Brain pericyte (primary cell): Measurements from ENCODE around the gene SNX33.
"Not testable (repeated sequence)": the region's sequence is repeated elsewhere in the genome, so short reads cannot be mapped to it uniquely, and the experiment has no call there.

Source experiments
- DNase-seq: peaks from one replicate; pipeline ENCODE4 v3.0.0-alpha.2; 2012; ENCODE audit warnings: low read depth, low spot score

Gene SNX33

GRCh38 chr15:75662823-75663519 is 15.3 kb downstream of the SNX33 start:
- no peak for DNase-seq

- DNase-seq = no peak
Observed at GRCh38 chr15:75663931-75664421, 16.3 kb downstream of the SNX33 start.

DNA sequence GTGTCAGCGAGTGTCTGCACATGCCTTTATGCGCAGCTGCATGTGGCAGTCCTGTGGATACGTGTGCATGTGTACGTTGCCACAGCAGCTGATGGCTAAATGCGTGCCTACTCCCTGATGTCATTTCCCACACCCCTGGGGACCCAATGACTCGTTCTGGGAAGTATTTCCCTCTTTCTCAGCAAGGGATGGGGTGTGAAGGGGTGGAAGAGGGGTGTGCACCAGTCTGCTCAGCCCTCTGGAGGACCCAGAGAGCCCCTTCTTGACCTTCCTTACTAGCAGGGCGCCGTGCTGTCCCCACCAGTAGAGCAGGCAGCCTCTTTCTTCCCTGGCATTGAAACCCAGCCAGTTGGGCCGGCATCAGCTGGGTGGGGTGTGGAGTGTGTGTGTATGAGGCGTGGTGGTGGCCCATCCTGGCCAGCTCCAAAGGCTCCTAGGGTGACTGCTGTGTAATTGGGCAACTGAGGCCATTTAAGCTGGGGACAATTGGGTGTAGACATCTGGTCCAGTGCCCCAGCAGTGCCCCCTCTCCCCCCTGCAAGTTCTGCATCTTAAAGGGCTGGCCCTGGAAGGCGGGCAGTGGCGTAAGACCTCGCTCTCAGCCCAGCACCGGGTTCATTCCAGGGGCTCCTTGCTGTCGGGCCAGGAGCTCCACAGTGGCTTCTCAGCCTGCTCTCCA is 19.2 kb downstream of the SNX33 start:
- DNase-seq = peak; percentile 77

- no peak for DNase-seq
Observed at GRCh38 chr15:75669191-75669878, 21.6 kb downstream of the SNX33 start.

DNA sequence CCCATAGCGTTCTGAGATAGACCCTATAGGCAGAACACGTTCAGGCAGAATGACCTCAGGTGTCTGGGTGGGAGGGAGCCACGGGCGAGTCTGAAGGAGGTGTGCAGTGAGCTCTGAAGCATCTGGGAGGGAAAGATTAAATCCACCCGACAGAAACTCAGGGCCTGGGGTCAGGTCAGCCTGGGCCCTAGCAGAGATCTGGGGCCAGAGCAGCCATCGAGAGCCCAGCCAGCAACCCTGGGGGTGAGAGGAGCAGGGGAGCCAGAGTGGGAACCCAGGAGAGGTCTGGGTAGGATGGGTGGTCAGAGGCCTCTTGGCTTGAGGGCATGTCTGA is 22.1 kb downstream of the SNX33 start:
- DNase-seq = no peak

GRCh38 chr15:75671730-75672602 is 24.3 kb downstream of the SNX33 start:
- DNase-seq = no peak

GRCh38 chr15:75672646-75673425 is 25.1 kb downstream of the SNX33 start:
- no peak for DNase-seq

- DNase-seq = no peak
Observed at GRCh38 chr15:75673426-75674235, 25.9 kb downstream of the SNX33 start.

GRCh38 chr15:75674366-75674765 is 26.7 kb downstream of the SNX33 start:
- DNase-seq = no peak

GRCh38 chr15:75675579-75676404 is 28.1 kb downstream of the SNX33 start:
- DNase-seq = no peak

DNA sequence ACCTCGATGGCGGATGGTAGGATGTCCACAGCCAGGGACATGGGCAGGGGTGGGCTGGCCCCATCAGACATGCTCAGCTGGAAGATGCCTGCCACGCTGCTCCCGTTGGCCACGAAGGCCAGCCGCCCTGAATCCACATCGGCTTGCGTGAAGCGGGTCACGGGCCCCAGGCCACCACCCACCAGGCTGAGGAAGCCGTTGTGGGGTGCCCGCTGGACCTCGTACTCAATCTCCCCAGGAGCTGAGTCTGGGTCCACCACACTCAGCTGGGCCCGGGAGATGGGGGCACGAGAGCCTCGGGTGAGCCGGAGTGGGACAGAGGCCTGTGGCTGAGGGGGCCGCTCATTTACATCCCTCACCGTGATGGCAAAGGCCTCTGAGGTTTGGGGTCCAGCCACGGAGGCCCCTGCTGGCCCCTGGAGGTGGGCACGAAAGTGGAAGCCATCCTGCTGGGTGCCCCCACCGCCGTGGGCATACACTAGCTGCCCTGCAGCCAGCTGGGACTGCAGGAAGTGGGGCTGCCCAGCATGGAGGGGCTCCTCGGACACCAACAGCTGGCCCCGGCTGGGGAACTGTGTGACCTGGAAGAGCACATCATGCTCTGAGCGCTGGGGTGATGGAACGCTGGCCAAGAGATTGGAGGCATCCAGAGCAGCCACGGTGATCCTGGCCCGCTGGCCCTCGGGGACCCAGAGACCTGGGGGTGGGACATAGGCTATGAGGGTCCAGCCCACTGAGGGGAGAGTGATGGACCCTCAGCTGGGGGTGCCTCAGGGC is 29.2 kb downstream of the SNX33 start:
- no peak for DNase-seq

GRCh38 chr15:75677465-75678323 is 30.0 kb downstream of the SNX33 start:
- no peak for DNase-seq

DNA sequence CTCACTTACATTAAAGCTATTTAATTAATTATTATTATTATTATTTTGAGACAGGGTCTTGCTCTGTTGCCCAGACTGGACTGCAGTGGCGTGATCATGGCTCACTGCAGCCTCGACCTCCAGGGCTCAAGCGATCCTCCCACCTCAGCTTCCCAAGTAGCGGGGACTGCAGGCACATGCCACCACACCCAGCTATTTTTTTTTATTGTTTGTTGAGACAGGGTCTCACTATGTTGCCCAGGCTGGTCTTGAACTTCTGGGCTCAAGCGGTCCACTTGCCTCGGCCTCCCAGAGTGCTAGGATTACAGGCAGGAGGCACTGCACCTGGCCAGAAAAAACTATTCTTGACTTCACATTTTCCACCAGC is 30.6 kb downstream of the SNX33 start:
- not testable (repeated sequence) for DNase-seq

- no peak for DNase-seq
Observed at GRCh38 chr15:75680007-75680789, 32.5 kb downstream of the SNX33 start.

- DNase-seq = no peak
Observed at GRCh38 chr15:75682181-75683135, 34.7 kb downstream of the SNX33 start.
